Naive thymus-derived CD4-positive, alpha-beta T cell (primary cell): ENCODE measurements around the gene DNAJC11. TPM values are rescaled to one million over a fixed set of nuclear protein-coding genes. Genes with fewer than 3 reads are reported as not detected.

Experiments
- ATAC-seq: fragments of 150-1000 bp; cut with Tn5 transposase; 2 replicates; pipeline ENCODE4 v1.10.0; 2021; ENCODE audit warnings: mild to moderate bottlenecking, moderate library complexity
- CTCF ChIA-PET: fragments of 350-600 bp; sonication (Branson Sonifier 250); formaldehyde crosslinking; loops from one replicate; lab custom pipeline; 2021; ENCODE audit warnings: antibody characterized with exemption; lab: Charles Lee
- POLR2A ChIA-PET: fragments of 350-600 bp; sonication (Branson Sonifier 250); formaldehyde crosslinking; loops from one replicate; lab custom pipeline; 2021; ENCODE audit warnings: antibody characterized with exemption, inconsistent platforms; lab: Charles Lee
- DNase-seq, 9 donors: peaks; one replicate each; pipeline versions ENCODE4 v3.0.0 to v3.0.0-alpha.2; 2020 to 2022; ENCODE audit warnings: mixed read lengths in 1 of 9
- H3K27ac ChIP-seq: one replicate; pipeline ENCODE4 v1.7.0; 2013; ENCODE audit warnings: mild to moderate bottlenecking, low read depth, low read length, moderate library complexity
- H3K27me3 ChIP-seq, 2 donors: one replicate each; pipeline ENCODE4 v1.7.0; 2013; ENCODE audit warnings: low read length in 2 of 2, mild to moderate bottlenecking in 2 of 2, moderate library complexity in 2 of 2; ENCODE audit not compliant: control insufficient read depth in 2 of 2, insufficient read depth in 2 of 2
- H3K36me3 ChIP-seq, 3 experiments: 1 replicate in 2 of 3; 2 replicates in 1 of 3; pipeline ENCODE4 v1.7.0; 2013; ENCODE audit warnings: low read length in 3 of 3, mild to moderate bottlenecking in 3 of 3, moderate library complexity in 1 of 3; ENCODE audit not compliant: insufficient read depth in 3 of 3, control insufficient read depth in 2 of 3
- H3K4me1 ChIP-seq, 2 donors: one replicate each; pipeline ENCODE4 v1.7.0; 2013; ENCODE audit warnings: low read length in 2 of 2, mild to moderate bottlenecking in 2 of 2, moderate library complexity in 1 of 2; ENCODE audit not compliant: control insufficient read depth in 2 of 2, insufficient read depth in 2 of 2
- H3K4me3 ChIP-seq: 2 replicates; pipeline ENCODE4 v1.7.0; 2013; ENCODE audit warnings: mild to moderate bottlenecking, low read length
- H3K9me3 ChIP-seq, 3 experiments: 1 replicate in 2 of 3; 2 replicates in 1 of 3; pipeline ENCODE4 v1.7.0; 2013; ENCODE audit warnings: low read length in 3 of 3; ENCODE audit not compliant: control insufficient read depth in 2 of 3
- H3K27ac Mint-ChIP-seq, 9 donors: one replicate each; pipeline ENCODE4 v1.8.0; 2020 to 2022; ENCODE audit warnings: mixed read lengths in 9 of 9, mild to moderate bottlenecking in 8 of 9, moderate library complexity in 5 of 9, inconsistent platforms in 2 of 9
- H3K27me3 Mint-ChIP-seq, 5 donors: one replicate each; pipeline ENCODE4 v1.8.0; 2021 to 2022; ENCODE audit warnings: mixed read lengths in 5 of 5, mild to moderate bottlenecking in 1 of 5
- H3K36me3 Mint-ChIP-seq, 5 donors: one replicate each; pipeline ENCODE4 v1.8.0; 2020 to 2022; ENCODE audit warnings: mixed read lengths in 5 of 5, mild to moderate bottlenecking in 3 of 5, inconsistent platforms in 1 of 5
- H3K4me1 Mint-ChIP-seq, 7 donors: one replicate each; pipeline ENCODE4 v1.8.0; 2020 to 2022; ENCODE audit warnings: mixed read lengths in 7 of 7, mild to moderate bottlenecking in 3 of 7, inconsistent platforms in 1 of 7
- H3K4me3 Mint-ChIP-seq, 10 donors: one replicate each; pipeline ENCODE4 v1.8.0; 2020 to 2022; ENCODE audit warnings: mild to moderate bottlenecking in 10 of 10, mixed read lengths in 10 of 10, moderate library complexity in 6 of 10, inconsistent platforms in 2 of 10
- H3K9me3 Mint-ChIP-seq, 11 donors: one replicate each; pipeline ENCODE4 v1.8.0; 2020 to 2022; ENCODE audit warnings: mixed read lengths in 11 of 11, mild to moderate bottlenecking in 4 of 11, inconsistent platforms in 1 of 11, moderate library complexity in 1 of 11
- intact Hi-C, 2 donors: fragments of 100-400 bp; cut with micrococcal nuclease; formaldehyde crosslinking; loops; one replicate each; pipeline ENCODE4 v1.15.1; 2023
- polyA plus RNA-seq, 2 donors: library from polyadenylated mRNA; unstranded; fragments of 300-500 nt; fragmentation: Illumina TruSeq; gene quantifications; one replicate each; pipeline ENCODE4 v1.2.3, GENCODE V29; 2021
- total RNA-seq, 6 experiments: library from RNA in 5 of 6; stranded (reverse) in 5 of 6; gene quantifications; 1 replicate in 5 of 6; 2 replicates in 1 of 6; pipeline ENCODE4 v1.2.3 and lab custom pipeline; 2021 to 2026

Gene DNAJC11
- total and polyA plus RNA-seq, 7 experiments from 2014 or later: 19.2 to 49.7 (median 42.9) TPM

GRCh38 chr1:6590046-6590445, 111.6 kb downstream of the DNAJC11 start:
- POLR2A ChIA-PET: interaction anchor here (1.6 kb wide), 1 partner anchor 12 kb away, joined by 6 read pairs; the partner anchor contains the start of gene KLHL21
- Mint-ChIP-seq H3K4me1 (peaks cover 2 to 48% (median 34%) of the 10 kb centered on the region in 7 donors), H3K36me3 (peaks cover 0 to 7% (median 1%) of the 10 kb centered on the region in 5 donors), H3K9me3 (no peaks in the 10 kb centered on the region), H3K27ac (peak overlapping the region in 6 of 9 donors; percentile 21 to 84 (median 40)), H3K27me3 (no peaks in the 10 kb centered on the region), H3K4me3 (no peak overlapping the region)
- Histone ChIP-seq H3K4me3 (no peak overlapping the region), H3K9me3 (no peaks in the 10 kb centered on the region), H3K4me1 (peaks cover 0 to 8% of the 10 kb centered on the region in 2 donors), H3K27ac (peak overlapping the region; percentile 26), H3K36me3 (peaks cover 0 to 65% (median 0%) of the 10 kb centered on the region in 3 experiments), H3K27me3 (no peaks in the 10 kb centered on the region)
- intact Hi-C loops: no loop called here
- CTCF ChIA-PET: interaction anchor here (1.2 kb wide), 1 partner anchor 14 kb away, joined by 3 read pairs; no protein-coding TSS in a partner anchor
- DNase-seq (no peak), ATAC-seq (no peak)

GRCh38 chr1:6588893-6589520, 112.6 kb downstream of the DNAJC11 start:
- Histone ChIP-seq H3K27ac (no peak overlapping the region), H3K36me3 (peaks cover 0 to 55% (median 0%) of the 10 kb centered on the region in 3 experiments), H3K9me3 (no peaks in the 10 kb centered on the region), H3K4me1 (peaks cover 0 to 8% of the 10 kb centered on the region in 2 donors), H3K4me3 (no peak overlapping the region), H3K27me3 (no peaks in the 10 kb centered on the region)
- H3K4me3 Mint-ChIP-seq: no peak overlapping the region
- peak overlapping the region in 3 of 9 donors; percentile 21 to 63 (median 61) for H3K27ac Mint-ChIP-seq
- CTCF ChIA-PET: interaction anchor here (0.6 to 1.2 kb wide), 3 partner anchors 9 to 361 kb away, joined by 3 read pairs; partner anchors contain the start of gene ZBTB48
- H3K4me1 Mint-ChIP-seq: peaks cover 11 to 53% (median 40%) of the 10 kb centered on the region in 7 donors
- peaks cover 0 to 8% (median 0%) of the 10 kb centered on the region in 5 donors for H3K36me3 Mint-ChIP-seq
- intact Hi-C loops: no loop called here
- H3K9me3 Mint-ChIP-seq: peaks cover 0 to 2% (median 0%) of the 10 kb centered on the region in 11 donors
- H3K27me3 Mint-ChIP-seq: no peaks in the 10 kb centered on the region
- POLR2A ChIA-PET: interaction anchor here (0.5 to 2.0 kb wide), 6 partner anchors 9 to 18 kb away, joined by 3 to 11 read pairs (median 4); partner anchors contain the start of genes KLHL21 and ZBTB48
- no peak for ATAC-seq
- DNase-seq: no peak

GRCh38 chr1:6588128-6588892, 113.3 kb downstream of the DNAJC11 start:
- Mint-ChIP-seq H3K27me3 (no peaks in the 10 kb centered on the region), H3K36me3 (peaks cover 0 to 8% (median 0%) of the 10 kb centered on the region in 5 donors), H3K9me3 (peaks cover 0 to 2% (median 0%) of the 10 kb centered on the region in 11 donors), H3K27ac (peak overlapping the region in 3 of 9 donors; percentile 27 to 53 (median 47)), H3K4me1 (peaks cover 11 to 53% (median 40%) of the 10 kb centered on the region in 7 donors), H3K4me3 (no peak overlapping the region)
- Histone ChIP-seq H3K36me3 (peaks cover 0 to 48% (median 0%) of the 10 kb centered on the region in 3 experiments), H3K9me3 (no peaks in the 10 kb centered on the region), H3K27ac (no peak overlapping the region), H3K27me3 (no peaks in the 10 kb centered on the region), H3K4me3 (no peak overlapping the region), H3K4me1 (peaks cover 0 to 8% of the 10 kb centered on the region in 2 donors)
- CTCF ChIA-PET: interaction anchor here (0.6 to 1.1 kb wide), 3 partner anchors 8 to 360 kb away, joined by 3 read pairs; partner anchors contain the start of gene ZBTB48
- POLR2A ChIA-PET: interaction anchor here (0.5 to 2.0 kb wide), 6 partner anchors 8 to 17 kb away, joined by 3 to 11 read pairs (median 4); partner anchors contain the start of genes KLHL21 and ZBTB48
- intact Hi-C loops: no loop called here
- no peak for DNase-seq
- no peak for ATAC-seq

GRCh38 chr1:6587261-6588005, 114.2 kb downstream of the DNAJC11 start:
- Mint-ChIP-seq H3K4me1 (peaks cover 12 to 55% (median 41%) of the 10 kb centered on the region in 7 donors), H3K9me3 (peaks cover 0 to 2% (median 0%) of the 10 kb centered on the region in 11 donors), H3K4me3 (peak overlapping the region in 1 of 10 donors; percentile 5), H3K36me3 (peaks cover 0 to 8% (median 0%) of the 10 kb centered on the region in 5 donors), H3K27ac (peak overlapping the region in 6 of 9 donors; percentile 27 to 78 (median 50)), H3K27me3 (no peaks in the 10 kb centered on the region)
- H3K9me3 ChIP-seq: no peaks in the 10 kb centered on the region
- H3K36me3 ChIP-seq: peaks cover 0 to 40% (median 0%) of the 10 kb centered on the region in 3 experiments
- peaks cover under 1 to 8% of the 10 kb centered on the region in 2 donors for H3K4me1 ChIP-seq
- ChIA-PET POLR2A (interaction anchor here (1.1 to 2.0 kb wide), 3 partner anchors 10 to 25 kb away, joined by 3 to 11 read pairs (median 3); no protein-coding TSS in a partner anchor), CTCF (interaction anchor here (1.1 kb wide), 1 partner anchor 47 kb away, joined by 3 read pairs; no protein-coding TSS in a partner anchor)
- H3K27me3 ChIP-seq: no peaks in the 10 kb centered on the region
- no peak overlapping the region for H3K4me3 ChIP-seq
- intact Hi-C loops: no loop called here
- DNase-seq: no peak
- ATAC-seq: no peak
- no peak overlapping the region for H3K27ac ChIP-seq

- ChIA-PET CTCF (no interaction called here), POLR2A (interaction anchor here (0.6 to 1.3 kb wide), 2 partner anchors 11 to 26 kb away, joined by 3 read pairs; no protein-coding TSS in a partner anchor)
- Mint-ChIP-seq H3K4me3 (no peak overlapping the region), H3K9me3 (peaks cover 0 to 2% (median 0%) of the 10 kb centered on the region in 11 donors), H3K4me1 (peaks cover 20 to 57% (median 41%) of the 10 kb centered on the region in 7 donors), H3K36me3 (peaks cover 0 to 8% (median 0%) of the 10 kb centered on the region in 5 donors), H3K27me3 (no peaks in the 10 kb centered on the region), H3K27ac (no peak overlapping the region)
- Histone ChIP-seq H3K4me3 (no peak overlapping the region), H3K27ac (no peak overlapping the region), H3K27me3 (no peaks in the 10 kb centered on the region), H3K4me1 (peaks cover 10 to 17% of the 10 kb centered on the region in 2 donors), H3K9me3 (no peaks in the 10 kb centered on the region), H3K36me3 (peaks cover 0 to 35% (median 0%) of the 10 kb centered on the region in 3 experiments)
- intact Hi-C loops: no loop called here
- ATAC-seq (no peak), DNase-seq (no peak)
Measured at GRCh38 chr1:6586404-6586816, 115.2 kb downstream of the DNAJC11 start.
